HG02973 (cell line): ENCODE results near the gene MADD.

Experiments
- ATAC-seq: cut with Tn5 transposase; IDR thresholded peaks from one replicate; pipeline ENCODE4 v1.9.1; 2021; ENCODE audit warnings: moderate library complexity; ENCODE audit not compliant: unreplicated experiment

MADD gene

DNA sequence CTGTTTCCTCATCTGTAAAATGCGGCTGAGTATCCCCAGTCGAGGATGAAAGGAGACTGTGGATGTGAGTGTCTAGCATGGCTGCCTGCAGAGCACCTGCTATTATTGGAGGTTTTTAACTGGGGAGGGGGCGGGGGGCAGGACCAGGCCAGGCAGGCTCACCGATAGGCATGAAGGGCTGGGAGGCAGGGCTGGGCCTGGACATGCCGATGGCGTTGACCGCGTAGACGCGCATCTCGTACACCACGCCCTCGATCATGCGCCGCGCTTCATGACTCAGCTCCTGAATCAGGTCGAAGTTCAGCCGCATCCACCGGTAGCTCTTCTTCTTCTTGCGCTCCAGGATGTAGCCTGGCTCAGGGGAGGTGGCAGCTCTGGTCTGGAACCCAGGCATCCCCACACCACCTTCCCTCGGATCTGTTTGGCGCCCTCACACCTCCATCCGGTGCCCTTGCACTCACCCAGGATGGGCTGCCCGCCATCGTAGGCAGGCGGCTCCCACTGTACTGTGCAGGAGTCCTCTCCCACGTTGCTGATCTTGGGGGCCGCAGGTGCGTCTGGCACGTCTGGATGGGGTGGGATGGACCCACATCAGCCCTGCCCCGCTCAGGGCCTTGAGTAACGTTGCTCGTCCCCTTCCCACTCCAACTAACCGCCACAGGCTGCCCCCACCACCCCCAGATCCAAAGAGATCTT, 67.4 kb downstream of the MADD start:
- ATAC-seq = no peak

DNA sequence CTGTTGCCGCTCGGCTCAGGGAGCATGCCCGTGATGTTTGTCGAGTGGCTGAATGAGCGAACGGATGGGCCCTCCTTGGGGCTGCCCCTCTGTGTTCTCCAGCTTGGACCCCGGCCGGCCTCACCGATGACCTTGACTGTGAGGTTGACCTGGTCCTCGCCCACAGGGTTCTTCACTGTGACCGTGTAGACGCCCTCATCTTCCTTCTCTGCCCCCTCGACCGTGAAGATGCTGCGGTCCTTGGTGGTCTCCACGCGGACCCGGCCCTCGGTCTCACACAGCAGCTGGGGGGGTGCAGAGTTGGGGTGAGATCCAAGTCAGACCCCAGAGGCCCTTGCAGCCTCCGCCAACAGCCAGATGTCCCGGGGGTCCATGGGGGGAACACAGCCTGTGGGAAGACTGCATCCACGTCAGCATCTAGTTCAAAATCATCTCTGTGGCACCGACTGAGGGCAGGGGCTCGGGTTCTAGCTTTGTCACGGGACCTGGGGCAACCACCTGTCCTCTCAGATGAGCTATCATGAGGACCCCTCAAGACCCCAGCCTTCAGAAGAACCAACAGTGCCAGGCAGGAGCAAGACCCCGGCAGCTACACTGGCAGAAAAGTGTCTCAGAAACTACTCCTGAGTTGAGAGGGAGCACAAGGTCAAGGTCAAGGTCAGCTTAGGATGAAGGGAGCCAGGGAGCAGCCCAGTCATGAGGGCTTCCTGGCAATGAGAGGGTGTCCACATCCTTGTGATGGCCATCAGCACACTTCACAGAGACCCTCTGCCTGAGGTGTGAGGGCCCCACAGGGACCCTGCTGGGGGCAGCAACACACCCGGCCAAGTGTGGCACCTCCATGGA, 68.7 kb downstream of the MADD start:
- ATAC-seq = no peak

DNA sequence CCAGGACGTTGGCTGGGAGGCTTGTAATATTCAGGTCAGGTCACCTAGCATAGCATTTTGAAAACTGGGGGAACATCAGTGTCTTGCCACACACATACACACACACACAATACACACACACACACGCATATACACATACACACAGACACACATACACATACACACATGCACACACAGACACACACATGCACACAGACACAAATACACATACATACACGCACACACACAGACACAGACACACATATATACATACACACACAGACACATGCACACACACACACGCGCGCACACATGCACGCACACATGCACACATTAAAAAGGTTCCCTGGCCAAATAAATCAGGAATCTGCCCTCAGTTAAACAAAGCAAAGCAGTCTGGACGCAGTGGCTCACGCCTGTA, 70.1 kb downstream of the MADD start:
- no peak for ATAC-seq

DNA sequence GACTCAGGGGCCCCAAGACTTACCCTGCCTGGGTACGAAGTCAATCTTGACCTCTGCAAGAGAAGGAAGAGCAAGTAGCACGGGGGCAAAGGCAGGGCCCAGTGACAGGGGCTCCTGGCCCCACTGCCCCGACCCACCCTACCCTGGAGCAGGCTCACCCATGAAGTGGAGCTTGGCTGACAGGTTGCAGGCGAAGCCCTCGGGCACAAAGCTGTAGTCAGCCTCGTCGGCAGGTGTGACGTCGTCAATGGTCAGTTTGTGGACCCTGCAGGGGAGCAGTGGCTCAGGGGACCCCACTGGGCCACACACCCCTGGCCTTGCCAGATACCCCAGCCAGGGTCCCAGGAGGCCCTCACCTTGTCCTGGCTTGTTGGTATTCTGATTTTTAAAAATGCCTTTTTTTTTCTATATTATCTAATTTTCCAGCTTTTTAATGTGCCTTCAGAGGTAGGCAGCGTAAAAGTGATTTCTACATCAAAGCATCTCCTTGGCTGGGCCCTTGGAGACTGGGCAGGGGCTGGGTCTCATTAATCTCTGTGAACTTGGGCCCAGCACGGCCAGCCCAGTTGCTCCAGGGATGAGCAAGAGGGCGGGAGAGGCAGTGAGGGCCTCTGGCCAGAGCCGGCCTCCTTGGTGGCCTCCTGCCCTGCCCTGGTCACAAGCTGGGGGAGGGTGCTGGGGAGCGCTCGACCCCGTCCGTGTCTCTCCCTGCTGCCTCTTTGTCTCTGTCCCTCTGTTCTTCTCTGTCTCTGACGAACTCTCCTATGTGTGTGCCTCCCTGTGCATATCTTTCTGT, 71.2 kb downstream of the MADD start:
- ATAC-seq = no peak

DNA sequence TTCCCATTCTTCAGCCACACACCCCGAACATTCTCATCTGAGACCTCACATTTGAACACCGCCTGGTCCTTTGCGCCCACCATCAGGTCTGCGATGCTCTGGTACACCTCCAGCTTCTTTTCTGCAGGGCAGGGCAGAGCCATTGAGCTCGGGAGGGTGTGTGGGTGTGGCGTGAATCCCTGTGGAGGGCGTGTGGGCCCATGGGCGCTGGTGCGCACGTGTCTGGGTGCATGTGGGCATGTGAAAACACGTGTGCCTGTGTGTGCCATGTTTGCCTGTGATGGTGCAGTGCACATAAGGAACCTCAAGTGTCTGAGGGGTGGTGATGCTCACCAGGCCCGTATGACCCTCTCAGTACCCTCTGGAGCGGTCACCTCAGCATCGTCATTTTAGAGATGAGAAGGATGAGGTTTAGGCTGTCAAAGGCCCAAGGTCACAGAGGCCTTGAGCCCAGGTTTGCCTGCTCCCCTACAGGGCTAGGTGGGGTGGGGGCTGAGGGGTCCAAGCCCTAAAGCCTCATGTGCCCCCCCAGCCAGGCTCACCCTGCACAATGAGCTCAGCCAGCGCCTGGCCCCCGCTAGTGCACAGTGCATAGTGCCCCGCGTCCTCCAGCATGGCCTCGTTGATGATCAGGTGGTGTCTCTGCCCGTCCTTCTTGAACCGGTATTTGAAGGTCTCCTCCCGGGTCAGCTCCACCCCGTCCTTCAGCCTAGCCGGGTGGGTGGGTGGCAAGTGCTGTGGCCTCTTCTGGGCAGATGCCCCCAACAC, 72.3 kb downstream of the MADD start:
- no peak for ATAC-seq

DNA sequence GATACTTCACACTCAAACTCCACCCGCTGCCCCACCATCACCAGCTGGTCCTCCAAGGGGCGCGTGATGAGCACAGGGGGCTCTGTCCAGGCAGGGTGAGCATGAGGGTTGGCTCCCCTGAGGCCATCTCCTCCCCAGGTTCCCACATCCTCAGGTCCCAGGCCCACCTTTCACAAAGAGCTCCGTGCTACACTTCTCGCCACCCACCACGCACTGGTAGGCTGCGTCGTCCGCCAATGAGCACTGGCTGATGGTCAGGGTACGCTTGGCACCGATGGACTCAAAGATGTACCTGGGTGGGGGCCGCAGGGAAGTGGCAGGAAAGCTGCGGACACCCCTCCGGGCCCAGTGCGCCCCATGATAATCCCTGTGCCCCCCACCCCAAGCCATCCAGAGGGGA, 72.9 kb downstream of the MADD start:
- no peak for ATAC-seq

DNA sequence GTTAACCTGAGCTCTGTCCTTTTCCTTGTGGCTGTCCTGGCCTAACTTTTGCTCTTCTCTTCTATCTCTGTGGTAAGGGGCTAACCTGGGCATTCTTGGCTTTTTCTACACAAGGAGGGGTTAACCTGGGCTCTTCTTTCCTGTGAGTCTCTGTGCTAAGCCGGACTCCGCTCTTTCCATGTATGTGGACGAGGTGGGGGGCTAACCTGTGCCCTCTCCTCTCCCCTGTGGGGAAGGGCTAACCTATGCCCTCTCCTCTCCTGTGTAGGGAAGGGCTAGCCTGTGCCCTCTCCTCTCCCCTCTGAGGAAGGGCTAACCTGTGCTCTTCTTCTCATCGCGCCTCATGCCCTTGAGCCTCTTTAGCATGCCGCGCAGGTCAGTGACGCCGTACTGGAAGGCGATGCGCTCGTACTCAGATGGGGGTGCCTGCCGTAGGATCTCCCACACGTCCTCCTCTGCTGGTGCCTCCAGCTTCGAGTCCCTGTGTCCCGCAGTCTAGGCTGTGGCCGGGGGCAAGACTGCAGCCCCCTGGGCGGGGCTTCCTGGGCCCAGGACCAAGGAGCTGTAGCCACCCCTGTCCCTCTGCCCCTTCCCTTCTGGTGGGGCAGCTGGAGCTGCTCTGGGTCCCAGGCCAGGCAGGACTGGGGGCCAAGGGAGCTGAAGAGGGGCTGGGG, 76.1 kb downstream of the MADD start:
- no peak for ATAC-seq

DNA sequence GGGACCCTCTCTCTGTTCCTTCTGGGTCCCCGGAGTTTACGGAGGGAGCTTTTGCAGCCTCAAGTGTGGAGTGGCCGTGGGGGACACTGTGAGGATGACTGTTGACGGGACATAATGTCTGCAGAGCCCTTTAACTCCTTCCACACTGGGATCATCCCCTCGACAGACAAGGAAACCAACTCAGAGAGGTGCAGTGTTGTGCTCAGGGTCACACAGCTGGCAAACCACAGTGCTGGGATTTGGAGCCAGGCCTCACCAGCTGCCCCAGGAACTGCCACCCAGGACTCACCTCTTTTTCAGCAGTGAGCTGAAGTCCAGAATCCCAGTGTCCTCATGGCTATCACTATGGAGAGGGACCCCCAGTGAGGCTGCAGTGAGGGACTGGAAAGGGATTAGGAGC, 77.2 kb downstream of the MADD start:
- ATAC-seq = no peak

DNA sequence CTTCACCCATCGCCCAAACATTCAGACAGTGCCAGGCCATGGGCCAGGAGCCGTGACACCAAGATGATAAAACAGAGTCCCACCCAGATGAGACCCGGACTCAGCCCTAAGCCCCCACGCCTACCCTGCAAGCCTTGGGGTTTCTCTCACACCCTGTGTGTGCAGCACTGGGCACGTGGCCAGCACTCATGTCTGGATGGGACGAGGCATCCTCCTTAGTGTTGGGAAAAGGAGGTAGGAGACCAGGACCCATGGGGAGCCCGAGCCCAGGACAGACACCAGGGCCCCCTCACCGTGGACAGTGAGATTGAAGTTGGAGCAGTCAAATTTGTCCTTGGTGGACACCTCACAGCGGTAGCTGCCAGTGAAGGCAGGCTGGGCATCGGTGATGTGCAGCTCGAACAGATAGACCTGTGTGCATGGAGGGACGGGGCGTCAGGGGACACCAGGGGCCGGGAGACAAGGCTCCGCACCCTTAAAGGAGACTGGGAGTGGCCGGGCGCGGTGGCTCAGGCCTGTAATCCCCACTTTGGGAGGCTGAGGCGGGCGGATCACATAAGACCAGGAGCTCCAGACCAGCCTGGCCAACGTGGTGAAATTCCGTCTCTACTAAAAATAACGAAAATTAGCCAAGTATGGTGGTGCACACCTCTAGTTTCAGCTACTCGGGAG, 78.3 kb downstream of the MADD start:
- no peak for ATAC-seq

DNA sequence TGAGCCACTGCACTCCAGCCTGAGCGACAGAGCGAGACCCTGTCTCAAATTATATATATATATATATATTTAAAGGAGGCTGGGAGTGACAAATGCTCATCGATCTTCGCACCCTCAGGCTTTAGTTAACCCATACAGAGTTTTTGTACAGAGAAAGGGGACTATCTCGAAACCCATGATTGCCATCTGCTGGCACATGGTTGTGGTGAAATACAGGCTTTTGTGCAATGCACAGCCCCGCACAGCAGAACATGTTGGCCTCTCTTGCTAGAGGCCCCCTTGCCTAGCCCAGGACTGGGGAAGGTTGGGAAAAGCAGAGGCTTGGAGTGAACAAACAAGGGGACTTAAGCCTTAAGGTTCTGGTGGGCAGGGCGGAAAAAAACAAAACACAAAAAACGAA, 78.9 kb downstream of the MADD start:
- ATAC-seq = no peak

DNA sequence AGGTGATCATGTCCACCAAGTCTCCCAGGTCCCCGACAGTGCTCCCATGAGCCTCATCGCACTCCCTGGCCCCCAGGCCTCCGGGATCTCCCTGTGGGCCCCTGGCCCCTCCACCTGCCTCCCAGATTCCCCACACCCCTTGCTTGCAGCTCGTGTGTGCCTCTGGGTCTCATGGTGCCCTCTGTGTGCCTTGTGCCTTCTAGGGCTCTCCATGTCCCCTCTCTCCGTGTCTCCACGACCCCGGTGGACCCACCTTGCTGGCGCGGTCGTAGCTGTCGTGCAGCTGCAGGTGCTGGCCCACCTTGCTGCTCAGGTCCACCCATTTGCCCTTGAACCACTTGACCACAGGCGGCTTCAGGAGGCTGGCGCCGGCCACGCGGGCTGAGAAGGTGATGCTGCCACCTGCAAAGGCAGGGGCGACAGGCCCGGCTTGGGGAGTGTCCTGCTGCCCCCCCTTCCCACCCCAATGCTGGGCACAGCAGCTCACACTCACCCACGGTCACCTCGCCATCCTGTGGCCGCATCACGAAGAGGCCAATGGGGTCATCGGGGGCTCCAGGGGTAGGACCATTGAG, 79.7 kb downstream of the MADD start:
- no peak for ATAC-seq

DNA sequence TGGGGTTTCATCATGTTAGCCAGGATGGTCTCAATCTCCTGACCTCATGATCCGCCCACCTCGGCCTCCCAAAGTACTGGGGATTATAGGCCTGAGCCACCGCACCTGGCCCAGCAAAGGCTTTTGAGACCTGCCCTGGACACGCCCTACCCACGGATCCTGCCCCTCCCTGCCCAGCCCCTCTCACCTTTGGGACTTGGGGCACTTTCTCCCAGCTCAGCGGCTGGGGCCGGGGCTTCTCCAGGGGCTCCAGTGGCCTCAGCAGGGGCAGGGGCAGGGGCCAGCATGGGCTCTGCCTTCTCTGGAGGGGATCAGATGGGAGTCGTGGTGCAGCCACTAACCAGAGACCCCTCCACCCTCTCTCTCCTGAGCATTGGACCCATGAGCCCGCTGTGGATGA, 80.4 kb downstream of the MADD start:
- ATAC-seq = no peak

DNA sequence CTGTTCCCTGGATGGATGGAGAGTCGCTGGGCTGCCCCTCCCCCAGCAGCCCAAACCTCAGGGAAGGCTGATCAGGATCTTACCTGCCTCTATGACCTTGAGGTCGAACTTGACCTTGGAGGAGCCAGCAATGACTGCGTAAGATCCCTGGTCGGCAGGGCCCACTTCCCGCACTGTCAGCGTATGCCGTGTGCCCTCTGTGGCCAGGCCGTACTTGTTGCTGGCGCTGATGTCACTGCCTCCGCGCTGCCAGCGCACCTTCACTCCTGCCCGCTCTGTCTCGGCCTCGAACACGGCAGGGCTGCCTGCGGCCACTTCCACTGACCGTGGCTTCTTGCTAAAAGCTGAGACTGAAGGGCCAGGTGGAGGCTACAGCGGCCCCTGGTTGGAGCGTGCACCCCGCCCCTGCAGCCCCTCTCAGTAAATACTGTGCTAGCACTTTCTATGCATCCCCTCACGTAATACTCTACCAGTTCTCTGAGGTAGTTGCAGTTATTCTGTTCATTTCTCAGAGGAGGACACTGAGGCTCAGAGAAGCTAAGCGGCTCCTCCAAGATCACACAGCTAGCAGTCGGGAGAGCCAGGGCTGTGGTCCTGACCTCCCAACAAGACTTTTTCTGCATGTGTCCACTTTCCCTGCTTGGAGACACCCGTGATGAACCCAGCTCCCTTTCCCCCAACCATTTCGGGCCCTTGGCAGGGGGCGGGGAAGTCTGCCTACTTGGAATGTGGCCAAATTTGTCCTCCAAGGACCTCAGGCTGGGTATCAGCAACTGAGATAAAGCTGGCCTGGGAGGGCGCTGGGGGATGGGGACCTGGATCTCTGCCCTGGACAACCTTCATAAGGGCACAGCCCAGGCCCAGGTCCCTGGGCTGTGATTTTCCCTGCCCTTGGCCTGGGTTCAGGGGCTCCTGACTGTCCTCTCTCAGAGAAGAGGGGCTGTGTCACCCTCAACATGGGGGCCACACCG, 81.5 kb downstream of the MADD start:
- no peak for ATAC-seq

DNA sequence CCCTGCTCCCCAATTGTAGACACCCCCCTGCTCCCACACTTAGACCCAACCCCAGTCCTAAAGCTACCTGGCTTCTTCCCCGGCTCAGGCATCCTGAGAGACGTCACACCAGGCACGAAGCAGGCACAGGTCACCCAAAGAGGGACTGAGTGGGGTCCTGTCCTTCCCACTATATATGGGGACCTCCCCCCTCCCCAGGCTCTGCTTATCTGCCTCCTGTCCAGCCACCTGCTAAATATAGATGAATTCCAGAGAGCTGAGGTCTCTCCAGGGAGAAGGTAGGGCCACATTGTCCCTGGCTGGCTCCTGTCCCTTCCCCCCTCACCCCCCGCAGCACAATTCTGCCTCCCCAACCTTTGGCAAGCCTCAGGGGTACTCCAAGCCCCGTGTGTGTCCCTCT, 82.6 kb downstream of the MADD start, which contains the start of gene MYBPC3:
MYBPC3 (minus strand) TSS at position 147 of the 400 bp plus-strand sequence; CDS start at position 92, 55 bp downstream.
- ATAC-seq = no peak

DNA sequence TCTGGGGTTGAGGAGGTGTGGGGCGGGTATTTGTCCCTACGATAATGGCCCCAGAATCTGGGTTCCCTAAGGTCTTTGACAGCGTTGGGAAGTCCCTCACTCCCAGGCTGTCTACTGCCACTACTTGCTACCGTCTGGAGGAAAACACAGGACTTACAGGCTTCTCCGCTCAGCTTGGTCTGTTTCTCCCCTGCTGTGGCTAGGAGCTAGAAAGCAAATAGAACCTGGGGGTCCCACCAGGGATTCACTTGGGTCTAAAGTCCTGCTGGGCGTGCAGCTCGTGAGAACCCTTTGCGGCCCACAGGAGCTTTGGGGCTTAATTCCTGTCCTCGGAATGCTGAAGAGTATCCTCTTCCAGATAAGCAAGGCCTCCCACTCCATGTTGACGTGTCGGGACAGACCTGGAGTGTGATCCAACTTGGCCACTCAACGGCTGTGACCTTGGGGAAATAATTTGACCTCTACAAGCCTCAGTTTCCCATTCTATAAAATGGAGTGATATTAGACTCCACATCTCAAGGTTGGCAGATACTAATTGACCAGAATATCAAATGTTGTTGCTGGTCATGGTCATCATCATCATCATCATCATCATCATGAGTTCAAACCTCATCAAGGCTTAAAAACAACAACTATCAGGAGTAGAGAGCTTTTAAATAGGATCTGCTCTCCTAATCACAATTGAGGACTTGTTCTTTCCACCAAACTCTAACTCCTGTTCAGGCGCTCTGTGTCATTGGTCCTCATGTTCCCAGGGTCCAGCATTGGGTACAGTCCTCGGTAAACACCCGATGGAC, 84.2 kb downstream of the MADD start:
- ATAC-seq = no peak

DNA sequence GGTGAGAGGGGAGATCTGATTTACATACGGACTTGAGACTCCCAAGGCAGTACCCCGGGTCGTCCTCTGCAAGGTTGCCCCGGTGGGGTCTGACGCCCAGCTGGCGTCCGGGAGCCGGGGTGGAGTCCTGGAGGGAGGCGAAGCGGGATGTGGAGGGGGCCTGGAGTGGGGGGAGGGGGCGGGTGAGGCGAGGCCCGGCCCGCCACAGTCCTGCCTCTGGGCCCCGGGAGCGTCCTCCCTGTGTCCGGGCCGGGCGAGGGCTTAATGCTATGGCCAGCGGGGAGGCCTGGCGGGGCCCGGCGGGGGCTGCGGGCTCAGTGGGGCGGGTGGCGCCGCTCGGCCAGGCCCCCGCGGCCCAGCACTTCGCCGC, 85.0 kb downstream of the MADD start:
- no peak for ATAC-seq

DNA sequence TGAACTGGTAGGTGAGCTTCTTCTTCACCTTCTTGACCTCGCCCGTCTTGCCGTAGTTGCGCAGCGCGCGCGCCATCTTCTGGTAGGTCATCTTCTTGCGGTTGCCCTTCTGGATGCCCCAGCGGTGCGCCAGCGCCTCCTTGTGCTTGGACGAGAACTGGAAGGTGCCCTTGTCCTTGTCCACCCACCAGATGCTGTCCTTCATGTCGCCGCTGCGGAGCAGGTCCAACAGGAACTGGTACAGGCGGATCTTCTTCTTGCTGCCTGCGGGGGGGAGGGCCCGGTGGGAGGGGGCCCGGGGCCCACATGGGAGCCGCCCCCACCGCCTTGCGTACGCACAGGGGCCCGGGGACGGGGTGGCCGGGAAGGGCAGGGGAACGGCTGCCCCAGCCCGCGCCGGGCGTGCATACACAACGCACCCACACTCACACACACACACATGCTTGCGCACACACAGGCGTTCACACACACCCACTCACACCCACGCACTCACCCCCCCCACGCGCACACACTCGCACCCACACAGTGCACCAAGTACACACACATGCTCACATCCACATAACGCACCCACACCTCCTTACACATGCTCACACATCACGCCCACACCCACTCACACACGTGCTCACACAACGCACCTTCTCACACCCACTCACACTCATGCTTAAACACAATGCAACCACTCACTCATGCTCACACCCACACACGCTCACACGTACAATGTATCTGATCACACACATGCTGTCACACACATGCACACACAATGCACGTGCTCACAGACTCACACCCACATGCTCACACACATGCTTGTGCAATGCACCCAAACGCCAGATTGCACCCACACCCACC, 85.6 kb downstream of the MADD start:
- no peak for ATAC-seq
